ENCODE data around the gene CXCL14. TPM values are rescaled to one million over a fixed set of nuclear protein-coding genes. Genes with fewer than 3 reads are reported as not detected.

The CXCL14 gene
- total RNA-seq, 1 experiment from 2014 or later = not detected

Other genes with a start within 250 kb of the CXCL14 start
- gene MACROH2A1, start 179.8 kb downstream of the CXCL14 start, total RNA-seq (2021; ENCODE audit: unreplicated experiment) = 218 TPM
- not detected for gene DCANP1, start 131.6 kb downstream of the CXCL14 start, total RNA-seq (2021; ENCODE audit: unreplicated experiment)
- not detected for gene TIFAB, start 126.6 kb downstream of the CXCL14 start, total RNA-seq (2021; ENCODE audit: unreplicated experiment)
- not detected for gene NEUROG1, start 43.0 kb downstream of the CXCL14 start, total RNA-seq (2021; ENCODE audit: unreplicated experiment)